HepG2 (cell line): ENCODE results near the gene DYNLL2. TPM values are rescaled to one million over a fixed set of nuclear protein-coding genes. Genes with fewer than 3 reads are reported as not detected.

ENCODE experiments used
- HNRNPK ChIP-seq: fragments of 200-400 bp; formaldehyde crosslinking; IDR thresholded peaks from 2 replicates; pipeline ENCODE4 v1.6.1; 2018; ENCODE audit warnings: low read length, low read depth, moderate library complexity, mild to moderate bottlenecking; ENCODE audit not compliant: poor library complexity, severe bottlenecking
- KLF13 ChIP-seq: sonication (generic); formaldehyde crosslinking; IDR thresholded peaks from 2 replicates; pipeline ENCODE4 v1.4.0; 2020; ENCODE audit warnings: mild to moderate bottlenecking, missing genetic modification reagents
- MED13 ChIP-seq: sonication (generic); formaldehyde crosslinking; IDR thresholded peaks from 2 replicates; pipeline ENCODE4 v1.5.0; 2020; ENCODE audit warnings: missing genetic modification reagents
- MXD4 ChIP-seq: IDR thresholded peaks from 2 replicates; pipeline ENCODE4 v1.6.1; 2016; ENCODE audit warnings: mild to moderate bottlenecking, missing biosample characterization, missing genetic modification reagents
- SATB2 ChIP-seq: sonication (generic); formaldehyde crosslinking; IDR thresholded peaks from 2 replicates; pipeline ENCODE4 v1.5.0; 2020; ENCODE audit warnings: missing genetic modification reagents
- SOX5 ChIP-seq: IDR thresholded peaks from 2 replicates; pipeline ENCODE4 v1.6.1; 2016; ENCODE audit warnings: borderline replicate concordance
- THAP11 ChIP-seq: IDR thresholded peaks from 2 replicates; pipeline ENCODE4 v1.6.1; 2016; ENCODE audit warnings: missing biosample characterization, missing genetic modification reagents
- ZFP36L1 ChIP-seq: sonication (generic); formaldehyde crosslinking; IDR thresholded peaks from 2 replicates; pipeline ENCODE4 v1.8.0; 2022; ENCODE audit warnings: mild to moderate bottlenecking, missing genetic modification reagents, moderate library complexity
- ZNF550 ChIP-seq: sonication (generic); formaldehyde crosslinking; IDR thresholded peaks from 2 replicates; pipeline ENCODE4 v1.4.0; 2020; ENCODE audit warnings: mild to moderate bottlenecking, missing genetic modification reagents, borderline replicate concordance
- ZNF644 ChIP-seq: IDR thresholded peaks from 2 replicates; pipeline ENCODE4 v1.6.1; 2016; ENCODE audit warnings: low read depth
- polyA plus RNA-seq, 8 experiments: library from polyadenylated mRNA; depleted of rRNA in 3 of 8; stranded (reverse) in 7 of 8; unstranded in 1 of 8; fragments of >200 nt; fragmentation: Illumina TruSeq in 4 of 8; extraction: Trizol in 4 of 8; gene quantifications; 2 replicates each; pipeline versions ENCODE4 v1.2.1 to v1.2.3, GENCODE V29; 2011 to 2016; ENCODE audit warnings: low read depth in 4 of 8, missing spikeins in 1 of 8, mixed read lengths in 1 of 8; ENCODE audit not compliant: insufficient read depth in 1 of 8
- total RNA-seq, 5 experiments: library from RNA; depleted of rRNA; stranded (reverse); fragments of >200 nt; fragmentation: Illumina TruSeq; extraction: Trizol; gene quantifications; 2 replicates each; pipeline ENCODE4 v1.2.3, GENCODE V29; 2016; ENCODE audit warnings: low read depth in 1 of 5
- TF ChIP-seq, protein P1 (sequence below): sonication (generic); formaldehyde crosslinking; IDR thresholded peaks from 2 replicates; pipeline ENCODE4 v1.4.0; 2020; ENCODE audit warnings: mild to moderate bottlenecking, missing genetic modification reagents, borderline replicate concordance
- TF ChIP-seq, protein P2 (sequence below): sonication (generic); formaldehyde crosslinking; IDR thresholded peaks from 2 replicates; pipeline ENCODE4 v1.8.0; 2022; ENCODE audit warnings: mild to moderate bottlenecking, missing genetic modification reagents, borderline replicate concordance
- TF ChIP-seq, protein P3 (sequence below): sonication (generic); formaldehyde crosslinking; IDR thresholded peaks from 2 replicates; pipeline ENCODE4 v1.8.0; 2022; ENCODE audit warnings: low read depth, missing genetic modification reagents

Gene DYNLL2
- total and polyA plus RNA-seq, 2 of the 13 experiments (the other 11 are each of a cell fraction or from before 2014, with no cell fraction given), result 9.5 to 29.0 TPM

GRCh38 chr17:58082341-58082869, 814 bp upstream of the DYNLL2 start (continued):
- TF ChIP-seq SATB2 (CRISPR knock-in tag), result no peak
- no peak for TF ChIP-seq MED13 (CRISPR knock-in tag)
- TF ChIP-seq, protein P1, sequence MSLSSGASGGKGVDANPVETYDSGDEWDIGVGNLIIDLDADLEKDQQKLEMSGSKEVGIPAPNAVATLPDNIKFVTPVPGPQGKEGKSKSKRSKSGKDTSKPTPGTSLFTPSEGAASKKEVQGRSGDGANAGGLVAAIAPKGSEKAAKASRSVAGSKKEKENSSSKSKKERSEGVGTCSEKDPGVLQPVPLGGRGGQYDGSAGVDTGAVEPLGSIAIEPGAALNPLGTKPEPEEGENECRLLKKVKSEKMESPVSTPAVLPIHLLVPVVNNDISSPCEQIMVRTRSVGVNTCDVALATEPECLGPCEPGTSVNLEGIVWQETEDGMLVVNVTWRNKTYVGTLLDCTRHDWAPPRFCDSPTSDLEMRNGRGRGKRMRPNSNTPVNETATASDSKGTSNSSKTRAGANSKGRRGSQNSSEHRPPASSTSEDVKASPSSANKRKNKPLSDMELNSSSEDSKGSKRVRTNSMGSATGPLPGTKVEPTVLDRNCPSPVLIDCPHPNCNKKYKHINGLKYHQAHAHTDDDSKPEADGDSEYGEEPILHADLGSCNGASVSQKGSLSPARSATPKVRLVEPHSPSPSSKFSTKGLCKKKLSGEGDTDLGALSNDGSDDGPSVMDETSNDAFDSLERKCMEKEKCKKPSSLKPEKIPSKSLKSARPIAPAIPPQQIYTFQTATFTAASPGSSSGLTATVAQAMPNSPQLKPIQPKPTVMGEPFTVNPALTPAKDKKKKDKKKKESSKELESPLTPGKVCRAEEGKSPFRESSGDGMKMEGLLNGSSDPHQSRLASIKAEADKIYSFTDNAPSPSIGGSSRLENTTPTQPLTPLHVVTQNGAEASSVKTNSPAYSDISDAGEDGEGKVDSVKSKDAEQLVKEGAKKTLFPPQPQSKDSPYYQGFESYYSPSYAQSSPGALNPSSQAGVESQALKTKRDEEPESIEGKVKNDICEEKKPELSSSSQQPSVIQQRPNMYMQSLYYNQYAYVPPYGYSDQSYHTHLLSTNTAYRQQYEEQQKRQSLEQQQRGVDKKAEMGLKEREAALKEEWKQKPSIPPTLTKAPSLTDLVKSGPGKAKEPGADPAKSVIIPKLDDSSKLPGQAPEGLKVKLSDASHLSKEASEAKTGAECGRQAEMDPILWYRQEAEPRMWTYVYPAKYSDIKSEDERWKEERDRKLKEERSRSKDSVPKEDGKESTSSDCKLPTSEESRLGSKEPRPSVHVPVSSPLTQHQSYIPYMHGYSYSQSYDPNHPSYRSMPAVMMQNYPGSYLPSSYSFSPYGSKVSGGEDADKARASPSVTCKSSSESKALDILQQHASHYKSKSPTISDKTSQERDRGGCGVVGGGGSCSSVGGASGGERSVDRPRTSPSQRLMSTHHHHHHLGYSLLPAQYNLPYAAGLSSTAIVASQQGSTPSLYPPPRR (CRISPR knock-in tag), result no peak
- TF ChIP-seq KLF13 (CRISPR knock-in tag), result no peak
- TF ChIP-seq MXD4, result no peak
- 0 out of 2 replicates have a peak, but pooled peaks have one; percentile 7 for TF ChIP-seq ZNF550 (CRISPR knock-in tag)
- no peak for TF ChIP-seq ZNF644 (CRISPR knock-in tag)
- no peak for TF ChIP-seq ZFP36L1 (CRISPR knock-in tag)
- TF ChIP-seq HNRNPK, result no peak
- TF ChIP-seq, protein P2, sequence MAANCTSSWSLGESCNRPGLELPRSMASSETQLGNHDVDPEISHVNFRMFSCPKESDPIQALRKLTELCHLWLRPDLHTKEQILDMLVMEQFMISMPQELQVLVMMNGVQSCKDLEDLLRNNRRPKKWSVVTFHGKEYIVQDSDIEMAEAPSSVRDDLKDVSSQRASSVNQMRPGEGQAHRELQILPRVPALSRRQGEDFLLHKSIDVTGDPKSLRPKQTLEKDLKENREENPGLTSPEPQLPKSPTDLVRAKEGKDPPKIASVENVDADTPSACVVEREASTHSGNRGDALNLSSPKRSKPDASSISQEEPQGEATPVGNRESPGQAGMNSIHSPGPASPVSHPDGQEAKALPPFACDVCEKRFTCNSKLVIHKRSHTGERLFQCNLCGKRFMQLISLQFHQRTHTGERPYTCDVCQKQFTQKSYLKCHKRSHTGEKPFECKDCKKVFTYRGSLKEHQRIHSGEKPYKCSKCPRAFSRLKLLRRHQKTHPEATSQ (CRISPR knock-in tag), result no peak
- no peak for TF ChIP-seq SOX5 (CRISPR knock-in tag)
- no peak for TF ChIP-seq THAP11
- TF ChIP-seq, protein P3, sequence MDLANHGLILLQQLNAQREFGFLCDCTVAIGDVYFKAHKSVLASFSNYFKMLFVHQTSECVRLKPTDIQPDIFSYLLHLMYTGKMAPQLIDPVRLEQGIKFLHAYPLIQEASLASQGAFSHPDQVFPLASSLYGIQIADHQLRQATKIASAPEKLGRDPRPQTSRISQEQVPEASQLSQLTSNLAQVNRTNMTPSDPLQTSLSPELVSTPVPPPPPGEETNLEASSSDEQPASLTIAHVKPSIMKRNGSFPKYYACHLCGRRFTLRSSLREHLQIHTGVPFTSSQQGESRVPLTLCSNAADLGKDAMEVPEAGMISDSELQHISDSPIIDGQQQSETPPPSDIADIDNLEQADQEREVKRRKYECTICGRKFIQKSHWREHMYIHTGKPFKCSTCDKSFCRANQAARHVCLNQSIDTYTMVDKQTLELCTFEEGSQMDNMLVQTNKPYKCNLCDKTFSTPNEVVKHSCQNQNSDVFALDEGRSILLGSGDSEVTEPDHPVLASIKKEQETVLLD, result no peak
